ENCODE data around the gene MLX. TPM values are rescaled to one million over a fixed set of nuclear protein-coding genes. Genes with fewer than 3 reads are reported as not detected.
"Not testable (repeated sequence)": the region's sequence is repeated elsewhere in the genome, so short reads cannot be mapped to it uniquely, and the experiment has no call there.

The MLX gene
- total RNA-seq, 2 donors from 2014 or later, result 46.2 to 57.8 TPM

GRCh38 chr17:42608305-42609181 lies 41.6 kb downstream of the MLX start:
- peaks cover 8% of the 10 kb centered on the region for H3K4me1 Mint-ChIP-seq
- H3K36me3 Mint-ChIP-seq (ENCODE audit: low read depth), result peaks cover 56% of the 10 kb centered on the region
- H3K27ac Mint-ChIP-seq, result peak overlapping the region; percentile 94
- peak; percentile 60 for ATAC-seq (replicated peaks)
- H3K27me3 Mint-ChIP-seq, result no peaks in the 10 kb centered on the region
- peak overlapping the region; percentile 96 for H3K4me3 Mint-ChIP-seq
- H3K9me3 Mint-ChIP-seq, result no peaks in the 10 kb centered on the region

- Mint-ChIP-seq H3K36me3 (ENCODE audit: low read depth) (peaks cover 56% of the 10 kb centered on the region), H3K27ac (peak within 1 kb of the TSS; percentile 94), H3K27me3 (no peaks in the 10 kb centered on the region), H3K4me3 (peak within 1 kb of the TSS; percentile 96), H3K4me1 (peaks cover 6% of the 10 kb centered on the region), H3K9me3 (no peaks in the 10 kb centered on the region)
- ATAC-seq (replicated peaks), result peak; percentile 94
These were observed 42.4 kb downstream of the MLX start, which contains the start of the genes RETREG3 and TUBG1 for GRCh38 chr17:42609182-42609813. Gene RETREG3, minus strand, starts transcription at chr17:42609374. Its CDS starts 50 bp downstream, at chr17:42609324. Gene TUBG1, plus strand, starts transcription at chr17:42609683. Its CDS starts 55 bp downstream, at chr17:42609738.

DNA sequence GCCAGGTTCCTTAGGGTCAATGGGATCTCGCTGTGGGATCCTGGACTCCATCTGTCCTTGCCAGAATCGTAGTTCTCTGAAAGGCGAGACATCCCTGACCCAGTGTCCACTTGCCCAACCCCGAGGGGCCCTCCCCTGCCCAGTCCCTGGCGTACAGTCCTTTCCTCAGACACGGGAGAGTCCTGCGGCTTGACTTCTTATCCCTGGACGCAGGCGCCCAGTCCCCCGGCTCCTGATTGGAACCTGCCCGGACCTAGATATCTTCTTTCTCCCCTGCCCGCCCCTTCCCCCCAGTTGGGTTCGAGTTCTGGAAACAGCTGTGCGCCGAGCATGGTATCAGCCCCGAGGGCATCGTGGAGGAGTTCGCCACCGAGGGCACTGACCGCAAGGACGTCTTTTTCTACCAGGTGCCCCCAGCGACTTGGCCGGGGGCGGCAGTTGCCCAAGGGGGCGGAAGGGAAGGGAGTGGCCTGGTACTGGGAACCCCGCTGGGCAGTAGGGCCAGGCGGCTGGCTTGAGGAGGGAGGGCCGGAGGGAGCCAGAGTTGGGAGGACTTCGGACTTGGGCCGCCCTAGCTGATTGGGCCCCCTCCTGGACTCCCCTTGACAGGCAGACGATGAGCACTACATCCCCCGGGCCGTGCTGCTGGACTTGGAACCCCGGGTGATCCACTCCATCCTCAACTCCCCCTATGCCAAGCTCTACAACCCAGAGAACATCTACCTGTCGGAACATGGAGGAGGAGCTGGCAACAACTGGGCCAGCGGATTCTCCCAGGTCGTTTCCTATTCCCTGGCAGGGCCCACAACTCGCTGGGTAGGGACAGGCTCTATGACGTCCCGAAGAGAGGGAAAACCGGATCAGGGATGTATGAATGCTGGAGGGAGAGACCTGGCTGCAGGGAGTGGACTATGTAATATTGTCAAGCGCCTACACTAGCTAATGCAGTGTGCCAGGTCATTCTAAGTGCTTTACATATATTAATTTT lies 43.2 kb downstream of the MLX start:
- Mint-ChIP-seq H3K27ac (peak overlapping the region; percentile 94), H3K4me3 (peak overlapping the region; percentile 96), H3K36me3 (ENCODE audit: low read depth) (peaks cover 56% of the 10 kb centered on the region)
- H3K9me3 Mint-ChIP-seq, H3K27me3 Mint-ChIP-seq, H3K4me1 Mint-ChIP-seq: not testable (repeated sequence)
- peak; percentile 1 for ATAC-seq (replicated peaks)

DNA sequence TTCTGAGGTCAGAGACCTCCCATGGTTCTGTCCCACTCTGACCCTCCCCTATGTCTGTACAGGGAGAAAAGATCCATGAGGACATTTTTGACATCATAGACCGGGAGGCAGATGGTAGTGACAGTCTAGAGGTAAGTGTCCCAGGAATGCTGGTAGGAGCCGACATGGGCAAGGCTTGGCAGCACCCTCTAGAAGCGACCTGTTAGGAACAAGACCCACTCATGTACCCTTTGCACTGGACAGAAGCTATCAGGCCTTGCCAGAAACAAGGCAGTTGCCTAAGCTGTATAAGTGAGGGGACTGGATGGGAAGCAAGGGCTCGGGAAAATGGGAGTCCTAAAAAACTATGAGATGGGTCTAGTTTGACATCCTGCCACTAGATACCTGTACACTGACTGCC lies 45.1 kb downstream of the MLX start:
- Mint-ChIP-seq H3K9me3 (no peaks in the 10 kb centered on the region), H3K27me3 (no peaks in the 10 kb centered on the region), H3K4me3 (no peak overlapping the region), H3K36me3 (ENCODE audit: low read depth) (peaks cover 48% of the 10 kb centered on the region), H3K4me1 (no peaks in the 10 kb centered on the region), H3K27ac (no peak overlapping the region)
- no peak for ATAC-seq (replicated peaks)

DNA sequence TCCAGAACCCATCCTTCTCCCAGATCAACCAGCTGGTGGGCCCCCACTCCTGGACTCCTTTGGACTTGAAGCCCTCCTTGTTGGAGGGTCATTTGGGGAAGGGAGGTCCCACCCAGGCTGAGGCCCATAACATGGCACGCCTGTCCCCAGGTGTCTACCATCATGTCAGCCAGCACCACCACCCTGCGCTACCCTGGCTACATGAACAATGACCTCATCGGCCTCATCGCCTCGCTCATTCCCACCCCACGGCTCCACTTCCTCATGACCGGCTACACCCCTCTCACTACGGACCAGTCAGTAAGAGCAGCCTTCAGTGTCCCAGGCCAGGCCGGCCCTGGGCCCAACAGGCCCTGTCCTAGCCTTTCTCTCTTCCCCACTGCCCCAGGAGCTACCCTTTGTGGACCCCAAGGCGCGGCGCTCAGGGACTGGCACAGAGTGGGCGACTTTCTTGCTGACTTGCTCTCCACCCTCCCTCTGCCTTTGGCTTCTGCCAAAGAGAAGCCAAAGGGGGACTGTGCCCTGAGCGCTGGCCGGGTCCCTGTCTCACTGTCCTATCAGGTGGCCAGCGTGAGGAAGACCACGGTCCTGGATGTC lies 46.9 kb downstream of the MLX start:
- ATAC-seq (replicated peaks), result no peak
- Mint-ChIP-seq H3K4me1 (no peaks in the 10 kb centered on the region), H3K4me3 (no peak overlapping the region), H3K9me3 (no peaks in the 10 kb centered on the region), H3K27me3 (no peaks in the 10 kb centered on the region), H3K36me3 (ENCODE audit: low read depth) (peaks cover 48% of the 10 kb centered on the region), H3K27ac (no peak overlapping the region)

- Mint-ChIP-seq H3K4me1 (no peaks in the 10 kb centered on the region), H3K36me3 (ENCODE audit: low read depth) (peaks cover 30% of the 10 kb centered on the region)
These were observed 51.1 kb downstream of the MLX start for GRCh38 chr17:42617956-42618431.

DNA sequence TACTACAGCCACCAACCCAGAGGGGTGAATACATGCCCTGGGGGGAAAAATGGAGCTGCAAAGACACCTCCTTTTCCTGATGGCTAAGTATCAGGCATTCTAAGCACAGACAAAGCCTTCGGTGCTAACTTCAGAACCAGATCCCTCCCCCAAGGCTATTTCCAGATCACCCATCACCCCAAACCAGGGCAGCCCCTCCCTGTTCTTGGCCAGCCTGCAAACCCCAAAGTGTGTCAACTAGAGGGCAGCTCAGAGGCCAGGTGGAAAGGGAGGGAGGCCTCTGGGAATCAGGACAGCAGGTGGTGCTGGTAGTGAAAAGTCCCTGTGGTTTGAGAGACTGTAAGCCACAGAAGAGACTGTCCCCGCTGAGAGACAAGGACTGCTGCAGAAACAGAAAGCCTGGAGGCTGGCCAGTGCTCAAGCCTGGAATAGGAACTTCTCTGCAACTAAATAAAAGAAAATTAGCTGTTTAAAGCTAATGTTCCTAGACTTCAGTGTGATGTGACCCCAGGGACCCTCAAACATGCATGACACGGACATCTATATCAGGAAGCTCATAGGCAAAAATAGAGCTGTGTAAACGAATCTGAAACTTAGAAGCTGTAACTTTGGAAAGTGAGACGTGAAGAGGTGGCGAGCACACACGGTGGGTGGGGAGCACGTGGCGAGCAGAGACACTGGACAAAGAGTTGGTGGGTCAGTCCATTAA lies 51.7 kb downstream of the MLX start:
- H3K36me3 Mint-ChIP-seq (ENCODE audit: low read depth), result peaks cover 24% of the 10 kb centered on the region
- peak; percentile 57 for ATAC-seq (replicated peaks)

More at GRCh38 chr17:42617956-42618431, 51.1 kb downstream of the MLX start:
- no peak for ATAC-seq (replicated peaks)
- no peaks in the 10 kb centered on the region for H3K27me3 Mint-ChIP-seq
- no peak overlapping the region for H3K4me3 Mint-ChIP-seq
- no peaks in the 10 kb centered on the region for H3K9me3 Mint-ChIP-seq
- H3K27ac Mint-ChIP-seq, result peak overlapping the region; percentile 28

GRCh38 chr17:42621987-42622386 lies 55.1 kb downstream of the MLX start:
- not testable (repeated sequence) for ATAC-seq (replicated peaks); H3K27ac Mint-ChIP-seq; H3K4me1 Mint-ChIP-seq; H3K27me3 Mint-ChIP-seq; H3K9me3 Mint-ChIP-seq; H3K4me3 Mint-ChIP-seq; H3K36me3 Mint-ChIP-seq (ENCODE audit: low read depth)

More for the DNA sequence above, 51.7 kb downstream of the MLX start:
- no peaks in the 10 kb centered on the region for H3K4me1 Mint-ChIP-seq
- H3K27ac Mint-ChIP-seq, result peak overlapping the region; percentile 28
- no peak overlapping the region for H3K4me3 Mint-ChIP-seq
- no peaks in the 10 kb centered on the region for H3K27me3 Mint-ChIP-seq
- H3K9me3 Mint-ChIP-seq, result no peaks in the 10 kb centered on the region

Other genes starting within 250 kb of the MLX start
- gene STAT3, start 178.7 kb upstream of the MLX start, total RNA-seq, result 100 to 1,000 TPM; 179 to 429 TPM
- 1 to 10 TPM; 2.5 to 6.1 TPM for gene CAVIN1, start 143.8 kb upstream of the MLX start, total RNA-seq
- 10 to 100 TPM; 14.6 to 44.3 TPM for gene ATP6V0A1, start 108.2 kb upstream of the MLX start, total RNA-seq
- 10 to 100 TPM in 1 of 2 donors, 1 to 10 TPM in 1; 8.4 to 11.0 TPM for gene NAGLU, start 30.9 kb upstream of the MLX start, total RNA-seq
- gene HSD17B1, start 14.2 kb upstream of the MLX start, total RNA-seq, result under 1 TPM; 0.82 to 0.90 TPM
- 100 to 1,000 TPM in 1 of 2 donors, 10 to 100 TPM in 1; 76.7 to 108 TPM for gene COASY, start 5.0 kb upstream of the MLX start, total RNA-seq
- gene PSMC3IP, start 10.6 kb downstream of the MLX start, total RNA-seq, result 10 to 100 TPM; 25.9 to 34.2 TPM
- 10 to 100 TPM; 38.5 to 50.7 TPM for gene RETREG3, start 42.3 kb downstream of the MLX start, total RNA-seq
- 10 to 100 TPM; 55.8 to 88.4 TPM for gene TUBG1, start 42.6 kb downstream of the MLX start, total RNA-seq
- gene TUBG2, start 92.2 kb downstream of the MLX start, total RNA-seq, result 10 to 100 TPM in 1 of 2 donors, 1 to 10 TPM in 1; 7.5 to 15.7 TPM
- gene PLEKHH3, start 109.9 kb downstream of the MLX start, total RNA-seq, result 1 to 10 TPM in 1 of 2 donors, under 1 TPM in 1; 0.61 to 1.5 TPM
- gene CCR10, start 114.7 kb downstream of the MLX start, total RNA-seq, result 1 to 10 TPM in 1 of 2 donors, under 1 TPM in 1; 0.82 to 1.1 TPM
- 1 to 10 TPM in 1 of 2 donors, under 1 TPM in 1; 0.61 to 2.8 TPM for gene CNTNAP1, start 115.4 kb downstream of the MLX start, total RNA-seq
- 10 to 100 TPM; 35.3 to 69.1 TPM for gene EZH1, start 177.9 kb downstream of the MLX start, total RNA-seq
- gene RAMP2, start 194.1 kb downstream of the MLX start, total RNA-seq, result not detected
- 10 to 100 TPM; 39.3 to 47.5 TPM for gene VPS25, start 206.3 kb downstream of the MLX start, total RNA-seq
- 1 to 10 TPM in 1 of 2 donors, under 1 TPM in 1; 0.41 to 1.5 TPM for gene WNK4, start 213.5 kb downstream of the MLX start, total RNA-seq
- gene COA3, start 231.6 kb downstream of the MLX start, total RNA-seq, result 10 to 100 TPM; 18.6 to 31.2 TPM
- under 1 TPM in 1 of 2 donors, not detected in 1; 0.24 TPM for gene CNTD1, start 231.8 kb downstream of the MLX start, total RNA-seq

Data from activated T-helper 17 cell treated with anti-CD3 and anti-CD28 coated beads, Interleukin-2, amount 50 U/mL, for 72 hours (primary cell).